ENCODE results near the gene CLEC1A. TPM values are rescaled to one million over a fixed set of nuclear protein-coding genes. Genes with fewer than 3 reads are reported as not detected.

The CLEC1A gene
- total RNA-seq, 1 experiment from 2014 or later: not detected

GRCh38 chr12:10075451-10075850, 23.3 kb downstream of the CLEC1A start:
- Histone ChIP-seq H3K9me3 (ENCODE audit: control insufficient read depth in 1 of 2, insufficient read depth in 1 of 2, low read depth in 1 of 2, low read length in 2 of 2) (no peaks in the 10 kb centered on the region), H2AFZ (ENCODE audit: low read depth, low read length, poor library complexity, severe bottlenecking) (no peak overlapping the region), H3K9me2 (ENCODE audit: insufficient read depth) (no peaks in the 10 kb centered on the region), H3K36me3 (ENCODE audit: control insufficient read depth in 1 of 2, insufficient read depth in 2 of 2, low read length in 2 of 2) (no peaks in the 10 kb centered on the region), H3K4me1 (ENCODE audit: control insufficient read depth in 1 of 2, insufficient read depth in 2 of 2, low read length in 2 of 2) (no peaks in the 10 kb centered on the region), H3K4me3 (replicated peaks in 1 of 2; ENCODE audit: low read depth in 1 of 2, low read length in 2 of 2) (no peak overlapping the region), H3K79me2 (ENCODE audit: insufficient read depth, low read length) (no peaks in the 10 kb centered on the region), H3K27me3 (ENCODE audit: insufficient read depth, low read length) (peaks cover 71% of the 10 kb centered on the region), H3K9ac (ENCODE audit: low read length) (no peak overlapping the region), H3K4me2 (ENCODE audit: low read length) (no peak overlapping the region), H4K20me1 (ENCODE audit: insufficient read depth) (no peaks in the 10 kb centered on the region), H3K27ac (ENCODE audit: low read depth, low read length) (no peak overlapping the region)
- CTCF ChIA-PET: no interaction called here
- BruUV-seq (replicated peaks): no TSS peak
- RAD21 ChIA-PET (ENCODE audit: low non-redundant PET in 1 of 2, low total read pairs in 2 of 2, uncharacterized antibody in 2 of 2, unreplicated experiment in 2 of 2): no interaction called here
- no peak for TF ChIP-seq SRF (IDR thresholded peaks at IDR 0.05; ENCODE audit: low read depth)
- TF ChIP-seq CBX3 (IDR thresholded peaks at IDR 0.05; ENCODE audit: low read depth): no peak
- TF ChIP-seq EZH2 (IDR thresholded peaks at IDR 0.05): no peak
- TF ChIP-seq ZNF274 (IDR thresholded peaks at IDR 0.05; ENCODE audit: low read depth, low read length): no peak
- TF ChIP-seq MAX (IDR thresholded peaks at IDR 0.05): no peak
- POLR2A ChIA-PET: no interaction called here
- DNase-seq (ENCODE audit: low read depth, low spot score): no peak
- intact Hi-C loops (cut with micrococcal nuclease): no loop called here
- no peak for ATAC-seq

GRCh38 chr12:10073261-10073660, 25.5 kb downstream of the CLEC1A start:
- Histone ChIP-seq H3K9me2 (ENCODE audit: insufficient read depth) (no peaks in the 10 kb centered on the region), H3K4me3 (replicated peaks in 1 of 2; ENCODE audit: low read depth in 1 of 2, low read length in 2 of 2) (no peak overlapping the region), H3K4me2 (ENCODE audit: low read length) (no peak overlapping the region), H2AFZ (ENCODE audit: low read depth, low read length, poor library complexity, severe bottlenecking) (no peak overlapping the region), H3K36me3 (ENCODE audit: control insufficient read depth in 1 of 2, insufficient read depth in 2 of 2, low read length in 2 of 2) (no peaks in the 10 kb centered on the region), H3K9me3 (ENCODE audit: control insufficient read depth in 1 of 2, insufficient read depth in 1 of 2, low read depth in 1 of 2, low read length in 2 of 2) (no peaks in the 10 kb centered on the region), H3K27me3 (ENCODE audit: insufficient read depth, low read length) (peaks cover 85% of the 10 kb centered on the region), H3K79me2 (ENCODE audit: insufficient read depth, low read length) (no peaks in the 10 kb centered on the region), H3K4me1 (ENCODE audit: control insufficient read depth in 1 of 2, insufficient read depth in 2 of 2, low read length in 2 of 2) (no peaks in the 10 kb centered on the region), H4K20me1 (ENCODE audit: insufficient read depth) (no peaks in the 10 kb centered on the region), H3K27ac (ENCODE audit: low read depth, low read length) (no peak overlapping the region), H3K9ac (ENCODE audit: low read length) (no peak overlapping the region)
- no peak for ATAC-seq
- no peak for DNase-seq (ENCODE audit: low read depth, low spot score)
- TF ChIP-seq JUND (IDR thresholded peaks at IDR 0.05): no peak
- TF ChIP-seq MAX (IDR thresholded peaks at IDR 0.05): no peak
- TF ChIP-seq POLR2AphosphoS5 (IDR thresholded peaks at IDR 0.05; ENCODE audit: low read depth, low read length): no peak
- TF ChIP-seq EZH2phosphoT487 (IDR thresholded peaks at IDR 0.05; ENCODE audit: borderline replicate concordance): no peak
- no peak for TF ChIP-seq ZNF274 (IDR thresholded peaks at IDR 0.05; ENCODE audit: low read depth, low read length)
- TF ChIP-seq SIN3A (IDR thresholded peaks at IDR 0.05; ENCODE audit: low read depth): no peak
- TF ChIP-seq CBX3 (IDR thresholded peaks at IDR 0.05; ENCODE audit: low read depth): no peak
- TF ChIP-seq SRF (IDR thresholded peaks at IDR 0.05; ENCODE audit: low read depth): no peak
- no peak for TF ChIP-seq CTCF (IDR thresholded peaks at IDR 0.05 in 2 of 3, conservative IDR thresholded peaks at IDR 0.05 in 1 of 3; ENCODE audit: borderline replicate concordance in 1 of 3, insufficient read depth in 1 of 3, low read depth in 2 of 3, low read length in 2 of 3)
- TF ChIP-seq ZBTB33 (IDR thresholded peaks at IDR 0.05; ENCODE audit: extremely low read depth, insufficient replicate concordance, low read length): no peak
- TF ChIP-seq REST (IDR thresholded peaks at IDR 0.05; ENCODE audit: low read depth): no peak
- no TSS peak for BruUV-seq (replicated peaks)
- RAD21 ChIA-PET (ENCODE audit: low non-redundant PET in 1 of 2, low total read pairs in 2 of 2, uncharacterized antibody in 2 of 2, unreplicated experiment in 2 of 2): no interaction called here
- CTCF ChIA-PET: no interaction called here
- POLR2A ChIA-PET: no interaction called here
- intact Hi-C loops (cut with micrococcal nuclease): no loop called here
